AML-193 (cell line): Measurements from ENCODE around the gene LSM8.
"Not testable (repeated sequence)": the region's sequence is repeated elsewhere in the genome, so short reads cannot be mapped to it uniquely, and the experiment has no call there.

ENCODE experiments used
- DNase-seq, 2 experiments: peaks; one replicate each; lab custom pipeline; 2025; lab: John Stamatoyannopoulos, UW

LSM8 gene

DNA sequence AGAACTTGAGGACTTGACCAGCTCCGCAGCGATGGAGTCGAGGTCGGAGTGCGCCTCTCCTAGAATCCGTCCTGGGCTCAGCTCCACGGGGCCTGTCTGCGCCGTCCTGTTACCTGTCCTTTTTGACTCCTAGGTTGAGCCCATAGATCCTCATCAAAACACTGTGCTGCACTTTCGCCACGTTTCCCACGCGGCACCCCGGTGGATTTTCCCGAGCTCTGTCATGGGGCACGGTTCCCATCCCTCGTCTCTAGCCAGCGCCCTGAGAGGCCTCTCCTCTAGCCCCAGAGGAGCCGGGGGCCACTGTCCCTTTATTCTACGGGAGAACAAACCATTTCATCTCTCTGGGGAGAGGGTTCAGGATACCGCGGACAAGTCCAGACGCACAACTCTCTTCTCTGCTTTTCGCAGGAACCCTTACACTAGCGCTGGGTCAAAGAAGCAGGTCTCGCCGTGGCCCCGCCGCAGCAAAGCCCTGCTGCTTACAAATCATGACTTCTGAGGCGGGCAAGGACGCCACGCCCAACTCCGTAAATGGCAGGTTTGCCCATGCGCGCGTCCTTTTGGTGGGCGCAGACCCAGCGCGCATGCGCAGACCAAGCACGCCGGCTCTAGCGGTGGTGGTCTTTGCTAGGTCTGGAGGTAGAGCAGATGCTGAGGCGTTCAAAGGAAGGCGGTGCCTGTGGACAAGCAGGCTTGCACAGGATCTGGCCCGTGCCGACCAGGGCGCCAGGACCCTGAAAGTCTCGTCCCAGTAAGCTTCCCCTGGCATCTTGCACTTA is 30.3 kb downstream of the LSM8 start:
- DNase-seq: no peak

DNA sequence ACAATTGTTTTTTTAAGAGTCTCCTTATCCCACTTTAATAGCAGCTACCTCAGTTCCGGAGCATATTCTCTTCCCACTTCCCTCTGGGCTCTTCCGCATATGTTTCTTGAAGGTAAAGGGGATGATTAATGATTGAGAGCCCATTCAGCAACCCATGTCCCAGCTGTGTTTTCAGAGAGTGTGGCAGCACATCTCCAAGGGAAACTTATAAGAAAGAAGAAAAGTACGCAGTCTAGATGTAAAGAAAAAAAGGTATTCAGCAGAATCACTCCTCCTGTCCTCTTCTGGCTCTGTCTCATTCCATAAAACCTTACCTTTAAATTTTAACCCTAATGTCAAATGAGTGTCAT is 30.8 kb downstream of the LSM8 start:
- DNase-seq: no peak

DNA sequence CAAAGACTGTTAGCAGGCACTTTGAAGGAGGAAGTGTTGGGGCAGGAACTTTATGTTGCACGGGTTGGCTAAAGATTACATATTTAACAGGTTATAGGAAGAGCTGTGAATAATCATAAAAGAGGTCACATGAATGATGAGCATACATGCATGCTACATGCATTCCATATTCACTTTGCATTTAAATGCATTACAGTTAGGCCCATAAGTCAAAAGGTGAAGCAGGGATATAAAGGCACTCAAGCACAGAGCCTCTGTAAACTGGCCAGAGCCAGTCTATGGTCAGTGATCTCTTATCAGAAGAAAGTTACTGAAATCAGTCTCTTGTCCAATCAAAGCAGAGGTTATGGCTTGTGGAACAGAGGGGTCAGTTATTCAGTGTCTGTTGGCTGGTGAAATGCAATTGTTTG is 33.3 kb downstream of the LSM8 start:
- no peak for DNase-seq

DNA sequence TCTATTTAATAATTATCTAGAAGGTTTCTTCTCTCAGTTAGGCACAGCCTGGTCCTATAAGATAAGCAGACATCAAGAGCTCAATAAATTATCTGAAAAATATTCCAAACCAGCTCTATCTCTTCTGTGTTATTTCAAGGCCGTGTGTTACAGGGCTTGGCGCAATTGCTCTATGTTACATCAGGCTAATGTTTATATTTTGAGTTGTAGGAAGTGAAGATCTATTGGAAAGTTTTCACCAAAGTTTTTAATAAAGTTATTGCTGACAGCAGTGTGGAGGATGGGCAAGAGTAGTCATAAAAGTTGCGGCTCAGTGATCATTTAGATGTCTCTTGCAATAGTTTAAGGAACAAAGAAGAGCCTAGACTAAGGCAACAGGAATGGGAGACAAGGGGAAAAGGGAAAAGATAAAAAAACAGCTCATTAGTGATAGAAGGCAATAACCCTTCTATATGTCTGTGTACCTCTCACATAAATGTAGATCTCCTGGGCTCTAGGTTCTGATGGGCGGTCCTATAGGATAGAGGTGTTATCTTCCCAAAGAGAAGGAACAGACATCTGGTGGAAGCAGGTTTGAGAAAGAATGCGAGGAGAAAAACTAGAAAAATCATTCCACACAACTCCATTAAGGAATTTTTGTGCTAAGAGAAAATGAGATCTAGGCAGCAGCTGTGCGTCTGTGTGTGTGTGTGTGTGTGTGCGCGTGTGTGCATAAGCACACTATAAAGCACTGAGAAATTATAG is 34.6 kb downstream of the LSM8 start:
- no peak for DNase-seq

DNA sequence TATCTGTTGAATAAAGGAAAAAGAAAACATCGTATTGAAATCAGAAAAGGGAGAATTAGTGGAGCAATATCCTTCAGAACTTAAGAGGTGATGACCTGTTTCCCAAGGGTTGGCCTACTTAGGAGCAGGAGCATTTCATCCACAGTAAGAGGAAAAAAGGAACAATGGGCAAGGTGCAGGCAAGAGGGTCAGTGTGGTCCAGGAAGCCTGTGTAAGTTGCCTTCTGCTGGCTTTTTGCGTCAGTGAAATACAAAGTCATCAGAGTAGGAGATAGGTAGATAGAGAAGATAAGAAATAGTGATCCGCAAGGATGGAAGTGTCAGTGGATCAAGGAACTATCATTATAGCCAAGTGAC is 35.2 kb downstream of the LSM8 start:
- no peak for DNase-seq

DNA sequence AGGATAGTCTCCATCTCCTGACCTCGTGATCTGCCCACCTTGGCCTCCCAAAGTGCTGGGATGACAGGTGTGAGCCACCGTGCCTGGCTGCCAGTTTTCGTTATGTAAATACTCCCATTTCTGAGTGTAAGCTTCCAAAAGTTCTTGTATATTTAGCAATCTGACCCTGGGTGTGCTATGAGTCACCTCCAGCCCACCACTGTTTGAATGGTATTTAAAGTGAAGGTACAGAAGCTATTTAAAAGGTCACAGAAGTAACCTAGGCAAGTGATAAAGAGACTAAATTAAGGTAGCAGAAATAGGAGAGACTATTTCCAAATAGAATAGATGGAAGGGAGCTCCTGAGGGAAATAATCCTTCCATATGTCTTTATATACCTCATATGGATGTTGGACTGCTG is 36.6 kb downstream of the LSM8 start:
- no peak for DNase-seq

DNA sequence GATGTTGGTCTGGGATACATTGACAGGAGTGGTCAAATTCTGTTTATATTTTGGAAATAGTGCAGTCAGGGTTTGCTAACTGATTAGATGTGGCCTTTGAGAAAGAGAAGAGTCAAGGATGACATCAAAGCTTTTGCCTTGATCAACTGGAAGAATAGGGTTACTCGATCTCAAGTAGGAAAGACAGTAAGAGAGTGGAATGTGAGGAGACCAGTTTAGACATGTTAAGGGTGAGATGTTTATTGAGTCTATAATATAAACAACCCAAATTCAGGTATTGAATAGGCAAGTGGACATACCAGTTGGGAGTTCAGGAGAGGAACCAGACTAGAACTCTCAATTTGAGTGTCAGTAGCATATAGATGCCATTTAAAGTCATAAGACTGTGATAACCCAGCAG is 38.6 kb downstream of the LSM8 start:
- DNase-seq: no peak

DNA sequence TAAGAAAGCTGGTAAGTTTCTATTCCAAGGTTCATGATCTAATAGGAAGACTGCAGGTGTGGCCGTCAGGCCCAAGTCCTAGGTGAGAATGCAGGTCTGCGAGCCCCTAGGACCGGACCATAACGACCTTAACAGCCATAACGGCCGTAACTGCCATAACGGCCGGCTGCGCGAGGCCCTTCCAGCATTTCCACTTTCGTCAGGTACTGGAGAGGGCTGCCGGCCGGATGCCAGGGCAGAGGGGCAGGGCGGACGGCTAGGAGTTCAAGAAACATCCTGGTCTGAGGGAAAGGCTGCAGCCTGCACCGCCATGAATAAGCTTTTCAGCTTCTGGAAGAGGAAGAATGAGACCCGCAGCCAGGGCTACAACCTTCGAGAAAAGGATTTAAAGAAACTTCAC is 40.6 kb downstream of the LSM8 start, which contains the start of gene ANKRD7:
Gene ANKRD7, plus strand, starts transcription at position 184 of the 400 bp plus-strand sequence. Its CDS starts 127 bp downstream, at position 311.
- DNase-seq: no peak

DNA sequence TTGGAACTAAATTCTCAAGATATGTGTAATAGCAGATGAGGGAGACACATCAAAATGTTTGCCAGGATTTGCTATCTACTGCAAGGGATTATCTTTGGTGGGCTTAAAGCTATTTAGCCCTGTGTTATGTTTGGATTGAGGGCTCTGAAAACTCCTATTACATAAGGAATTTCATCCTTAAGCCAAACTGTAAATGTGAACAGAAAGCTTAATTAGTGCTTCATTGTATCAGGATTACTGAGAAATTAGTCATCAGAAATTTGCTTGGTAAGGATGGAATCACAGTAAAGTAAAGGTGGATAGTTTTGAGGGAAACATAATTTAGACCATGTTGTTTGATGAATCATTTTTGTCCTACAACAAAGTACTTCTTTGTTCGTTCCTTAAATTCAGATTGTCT is 48.9 kb downstream of the LSM8 start:
- DNase-seq: no peak

DNA sequence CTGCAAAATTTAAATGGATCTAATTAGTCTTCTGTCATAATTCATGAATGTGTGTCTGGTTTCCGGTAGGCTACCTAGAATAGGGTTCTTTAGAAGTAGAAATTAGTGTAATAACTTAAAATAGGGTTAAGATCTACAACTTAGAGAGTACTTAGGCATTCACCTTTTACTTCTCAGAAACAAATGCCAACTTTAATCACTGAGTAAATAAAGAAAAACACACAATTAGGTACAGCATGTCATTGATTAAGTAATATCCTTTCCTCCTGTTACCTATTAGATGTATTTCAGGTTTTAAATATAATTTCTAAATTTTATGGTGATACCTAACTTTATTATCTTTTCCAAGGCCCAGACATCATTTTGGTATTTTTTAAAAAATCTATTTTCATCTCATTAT is 49.8 kb downstream of the LSM8 start:
- no peak for DNase-seq

DNA sequence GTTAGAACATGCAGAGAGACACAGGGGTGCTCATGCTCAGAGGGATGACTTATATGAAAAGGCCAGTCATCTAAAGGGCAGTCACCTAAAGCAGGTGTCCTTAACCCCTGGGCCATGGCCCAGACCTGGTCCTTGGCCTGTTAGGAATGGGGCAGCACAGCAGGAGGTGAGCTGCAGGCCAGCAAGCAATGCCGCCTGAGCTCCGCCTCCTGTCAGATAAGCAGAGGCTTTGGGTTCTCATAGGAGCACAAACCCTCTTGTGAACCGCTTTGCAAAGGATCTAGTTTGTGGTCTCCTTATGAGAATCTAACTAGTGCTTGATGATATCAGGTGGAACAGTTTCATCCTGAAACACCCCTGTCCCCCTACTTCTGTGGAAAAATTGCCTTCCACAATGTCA is 55.0 kb downstream of the LSM8 start:
- no peak for DNase-seq

DNA sequence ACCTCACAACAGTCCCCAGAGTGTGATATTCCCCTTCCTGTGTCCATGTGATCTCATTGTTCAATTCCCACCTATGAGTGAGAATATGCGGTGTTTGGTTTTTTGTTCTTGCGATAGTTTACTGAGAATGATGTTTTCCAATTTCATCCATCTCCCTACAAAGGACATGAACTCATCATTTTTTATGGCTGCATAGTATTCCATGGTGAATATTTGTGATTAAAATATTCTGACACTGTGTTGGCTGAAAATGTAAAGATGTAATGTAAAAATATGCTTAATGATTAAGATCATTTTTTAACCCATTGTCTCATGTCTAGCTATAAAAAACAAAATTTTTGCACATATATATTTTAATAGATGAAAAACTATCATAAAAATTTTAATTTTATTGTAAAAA is 56.4 kb downstream of the LSM8 start:
- DNase-seq: not testable (repeated sequence)
